KMS-11 (cell line): ENCODE data around the gene DENND1A.
A peak's percentile ranks its signal among the peaks of the same experiment; 100 is the strongest.

Experiments used
- H2AFZ ChIP-seq: fragments of 200-600 bp; sonication (generic); 2 replicates; pipeline ENCODE4 v1.6.1; 2016; ENCODE audit warnings: antibody characterized with exemption, mixed run types, low read depth
- H3K27ac ChIP-seq: fragments of 200-600 bp; sonication (generic); 2 replicates; pipeline ENCODE4 v1.6.1; 2016; ENCODE audit warnings: mild to moderate bottlenecking, mixed run types
- H3K27me3 ChIP-seq: fragments of 200-600 bp; sonication (generic); 2 replicates; pipeline ENCODE4 v1.6.1; 2017; ENCODE audit warnings: mild to moderate bottlenecking, low read depth, mixed run types, moderate library complexity; ENCODE audit not compliant: insufficient read depth
- H3K36me3 ChIP-seq: fragments of 200-600 bp; sonication (generic); 2 replicates; pipeline ENCODE4 v1.6.1; 2017; ENCODE audit warnings: mild to moderate bottlenecking, mixed run types; ENCODE audit not compliant: insufficient read depth
- H3K4me1 ChIP-seq: fragments of 200-600 bp; sonication (generic); 2 replicates; pipeline ENCODE4 v1.6.1; 2016; ENCODE audit warnings: mild to moderate bottlenecking, low read depth, mixed run types; ENCODE audit not compliant: poor library complexity, severe bottlenecking
- H3K4me2 ChIP-seq: fragments of 200-600 bp; sonication (generic); 2 replicates; pipeline ENCODE4 v1.7.0; 2016; ENCODE audit warnings: mild to moderate bottlenecking, mixed run types
- H3K4me3 ChIP-seq: fragments of 200-600 bp; sonication (generic); IDR thresholded peaks from 2 replicates; pipeline ENCODE4 v1.6.1; 2017; ENCODE audit warnings: low read depth, low read length, mixed read lengths; ENCODE audit not compliant: insufficient read depth
- H3K79me2 ChIP-seq: fragments of 200-600 bp; sonication (generic); 2 replicates; pipeline ENCODE4 v1.6.1; 2016; ENCODE audit warnings: low read depth, mixed run types; ENCODE audit not compliant: insufficient read depth
- H3K9ac ChIP-seq: fragments of 200-600 bp; sonication (generic); 2 replicates; pipeline ENCODE4 v1.6.1; 2016; ENCODE audit warnings: mild to moderate bottlenecking, mixed run types
- H4K20me1 ChIP-seq: fragments of 200-600 bp; sonication (generic); 2 replicates; pipeline ENCODE4 v1.6.1; 2016; ENCODE audit warnings: mild to moderate bottlenecking, mixed run types; ENCODE audit not compliant: insufficient read depth
- CTCF ChIP-seq: fragments of 200-600 bp; sonication (generic); conservative IDR thresholded peaks from 2 replicates; pipeline ENCODE4 v1.6.1; 2017; ENCODE audit warnings: low read depth, mild to moderate bottlenecking, antibody characterized with exemption, low read length, moderate library complexity, mixed read lengths

Gene DENND1A

GRCh38 chr9:123611226-123611625, 318.7 kb downstream of the DENND1A start:
- Histone ChIP-seq H4K20me1 (no peaks in the 10 kb centered on the region), H3K4me3 (no peak overlapping the region), H2AFZ (no peak overlapping the region), H3K27me3 (no peaks in the 10 kb centered on the region), H3K4me1 (peaks cover 17% of the 10 kb centered on the region), H3K4me2 (no peak overlapping the region), H3K27ac (no peak overlapping the region), H3K79me2 (no peaks in the 10 kb centered on the region), H3K36me3 (no peaks in the 10 kb centered on the region), H3K9ac (no peak overlapping the region)
- TF ChIP-seq CTCF, result no peak

GRCh38 chr9:123609844-123610243, 320.1 kb downstream of the DENND1A start:
- H3K4me3 ChIP-seq, result no peak overlapping the region
- H3K79me2 ChIP-seq, result no peaks in the 10 kb centered on the region
- H3K4me1 ChIP-seq, result peaks cover 17% of the 10 kb centered on the region
- H3K36me3 ChIP-seq, result no peaks in the 10 kb centered on the region
- no peak overlapping the region for H3K9ac ChIP-seq
- no peaks in the 10 kb centered on the region for H3K27me3 ChIP-seq
- H3K27ac ChIP-seq, result no peak overlapping the region
- no peak overlapping the region for H3K4me2 ChIP-seq
- H4K20me1 ChIP-seq, result no peaks in the 10 kb centered on the region
- no peak overlapping the region for H2AFZ ChIP-seq
- TF ChIP-seq CTCF, result no peak

GRCh38 chr9:123608104-123608503, 321.8 kb downstream of the DENND1A start:
- no peak overlapping the region for H3K9ac ChIP-seq
- H3K36me3 ChIP-seq, result no peaks in the 10 kb centered on the region
- peak overlapping the region; percentile 20; the same call in 1 of the 2 replicates for H3K27ac ChIP-seq
- H3K4me2 ChIP-seq, result peak overlapping the region; percentile 29; the same call in 1 of the 2 replicates
- no peak for TF ChIP-seq CTCF
- no peaks in the 10 kb centered on the region for H3K27me3 ChIP-seq
- H3K79me2 ChIP-seq, result no peaks in the 10 kb centered on the region
- H2AFZ ChIP-seq, result no peak overlapping the region; the same call in 1 of the 2 replicates
- H3K4me1 ChIP-seq, result peaks cover 17% of the 10 kb centered on the region
- no peaks in the 10 kb centered on the region for H4K20me1 ChIP-seq
- H3K4me3 ChIP-seq, result no peak overlapping the region

- no peaks in the 10 kb centered on the region for H3K36me3 ChIP-seq
- no peak overlapping the region for H3K4me3 ChIP-seq
- H3K9ac ChIP-seq, result no peak overlapping the region
- no peaks in the 10 kb centered on the region for H3K27me3 ChIP-seq
- no peaks in the 10 kb centered on the region for H3K79me2 ChIP-seq
- peaks cover 17% of the 10 kb centered on the region for H3K4me1 ChIP-seq
- no peak for TF ChIP-seq CTCF
- H4K20me1 ChIP-seq, result no peaks in the 10 kb centered on the region
- H2AFZ ChIP-seq, result no peak overlapping the region
- H3K27ac ChIP-seq, result 0 out of 2 replicates have a peak overlapping the region, but pooled peaks have one; percentile 20
- peak overlapping the region; percentile 29; the same call in 1 of the 2 replicates for H3K4me2 ChIP-seq
Measured at GRCh38 chr9:123607479-123607878, 322.4 kb downstream of the DENND1A start.

- Histone ChIP-seq H3K4me3 (no peak overlapping the region), H3K36me3 (no peaks in the 10 kb centered on the region), H3K27me3 (no peaks in the 10 kb centered on the region), H3K27ac (no peak overlapping the region), H3K4me2 (no peak overlapping the region), H3K79me2 (no peaks in the 10 kb centered on the region), H3K4me1 (peaks cover 17% of the 10 kb centered on the region), H3K9ac (no peak overlapping the region), H4K20me1 (no peaks in the 10 kb centered on the region), H2AFZ (no peak overlapping the region)
- TF ChIP-seq CTCF, result no peak
Measured at GRCh38 chr9:123606141-123606540, 323.8 kb downstream of the DENND1A start.
